OCI-LY1 (cell line): ENCODE results near the gene WAS.

ENCODE experiments used
- EZH2 ChIP-seq: fragments of 200-600 bp; sonication (generic), shearing (Covaris generic); IDR thresholded peaks from 2 replicates; pipeline ENCODE4 v1.8.0; 2017; ENCODE audit warnings: borderline replicate concordance, mixed run types, mild to moderate bottlenecking, antibody characterized with exemption, low read length, moderate library complexity, mixed read lengths
- TF ChIP-seq, protein P1 (sequence below): fragments of 200-600 bp; sonication (generic), shearing (Covaris generic); IDR thresholded peaks from 2 replicates; pipeline ENCODE4 v1.5.1; 2017; ENCODE audit warnings: mild to moderate bottlenecking, antibody characterized with exemption, low read length, moderate library complexity, mixed read lengths

DNA sequence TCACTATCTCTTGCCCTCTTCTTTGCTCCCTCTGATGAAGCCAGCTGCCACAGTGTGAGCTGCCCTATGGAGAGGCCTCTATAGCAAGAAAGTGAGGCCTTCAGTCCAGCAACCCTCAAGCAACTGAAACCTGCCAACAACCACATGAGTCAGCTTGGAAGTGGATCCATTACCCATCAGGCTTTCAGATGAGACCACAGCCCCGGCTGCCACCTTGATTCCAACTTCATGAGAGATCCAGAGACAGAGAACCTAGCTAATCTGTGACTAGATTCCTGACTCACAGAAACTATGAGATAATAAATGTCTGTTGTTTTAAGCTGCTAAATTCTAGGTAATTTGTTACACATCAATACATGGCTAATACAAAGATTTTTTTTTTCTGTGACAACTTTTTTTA, 20.4 kb upstream of the WAS start:
- TF ChIP-seq, protein P1, sequence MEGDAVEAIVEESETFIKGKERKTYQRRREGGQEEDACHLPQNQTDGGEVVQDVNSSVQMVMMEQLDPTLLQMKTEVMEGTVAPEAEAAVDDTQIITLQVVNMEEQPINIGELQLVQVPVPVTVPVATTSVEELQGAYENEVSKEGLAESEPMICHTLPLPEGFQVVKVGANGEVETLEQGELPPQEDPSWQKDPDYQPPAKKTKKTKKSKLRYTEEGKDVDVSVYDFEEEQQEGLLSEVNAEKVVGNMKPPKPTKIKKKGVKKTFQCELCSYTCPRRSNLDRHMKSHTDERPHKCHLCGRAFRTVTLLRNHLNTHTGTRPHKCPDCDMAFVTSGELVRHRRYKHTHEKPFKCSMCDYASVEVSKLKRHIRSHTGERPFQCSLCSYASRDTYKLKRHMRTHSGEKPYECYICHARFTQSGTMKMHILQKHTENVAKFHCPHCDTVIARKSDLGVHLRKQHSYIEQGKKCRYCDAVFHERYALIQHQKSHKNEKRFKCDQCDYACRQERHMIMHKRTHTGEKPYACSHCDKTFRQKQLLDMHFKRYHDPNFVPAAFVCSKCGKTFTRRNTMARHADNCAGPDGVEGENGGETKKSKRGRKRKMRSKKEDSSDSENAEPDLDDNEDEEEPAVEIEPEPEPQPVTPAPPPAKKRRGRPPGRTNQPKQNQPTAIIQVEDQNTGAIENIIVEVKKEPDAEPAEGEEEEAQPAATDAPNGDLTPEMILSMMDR = no peak
- TF ChIP-seq EZH2 = no peak
